ENCODE data around the gene SRPK1. TPM values are rescaled to one million over a fixed set of nuclear protein-coding genes. Genes with fewer than 3 reads are reported as not detected.

Gene SRPK1
- total RNA-seq, 1 donor, result 61.7 TPM

GRCh38 chr6:35931120-35931561, 10.2 kb upstream of the SRPK1 start:
- no peak overlapping the region for H3K4me3 ChIP-seq (ENCODE audit: low read depth, low read length)
- DNase-seq (ENCODE audit: low read depth), result no peak
- no peak for TF ChIP-seq CTCF (IDR thresholded peaks at IDR 0.05; ENCODE audit: insufficient read depth, low read depth, low read length)

- no peak for TF ChIP-seq CTCF (IDR thresholded peaks at IDR 0.05; ENCODE audit: insufficient read depth, low read depth, low read length)
- DNase-seq (ENCODE audit: low read depth), result no peak
- no peak overlapping the region for H3K4me3 ChIP-seq (ENCODE audit: low read depth, low read length)
These were observed 8.7 kb upstream of the SRPK1 start for GRCh38 chr6:35929601-35930000.

GRCh38 chr6:35926509-35927215, 5.8 kb upstream of the SRPK1 start:
- no peak overlapping the region for H3K4me3 ChIP-seq (ENCODE audit: low read depth, low read length)
- DNase-seq (ENCODE audit: low read depth), result no peak
- no peak for TF ChIP-seq CTCF (IDR thresholded peaks at IDR 0.05; ENCODE audit: insufficient read depth, low read depth, low read length)

GRCh38 chr6:35925961-35926360, 5.1 kb upstream of the SRPK1 start:
- DNase-seq (ENCODE audit: low read depth), result no peak
- no peak for TF ChIP-seq CTCF (IDR thresholded peaks at IDR 0.05; ENCODE audit: insufficient read depth, low read depth, low read length)
- no peak overlapping the region for H3K4me3 ChIP-seq (ENCODE audit: low read depth, low read length)

GRCh38 chr6:35924146-35924545, 3.2 kb upstream of the SRPK1 start:
- H3K4me3 ChIP-seq (ENCODE audit: low read depth, low read length), result no peak overlapping the region
- no peak for TF ChIP-seq CTCF (IDR thresholded peaks at IDR 0.05; ENCODE audit: insufficient read depth, low read depth, low read length)
- no peak for DNase-seq (ENCODE audit: low read depth)

GRCh38 chr6:35922139-35922554, 1.2 kb upstream of the SRPK1 start:
- no peak overlapping the region for H3K4me3 ChIP-seq (ENCODE audit: low read depth, low read length)
- no peak for DNase-seq (ENCODE audit: low read depth)
- TF ChIP-seq CTCF (IDR thresholded peaks at IDR 0.05; ENCODE audit: insufficient read depth, low read depth, low read length), result no peak

All from fibroblast of villous mesenchyme (primary cell).